T follicular helper cell (primary cell): ENCODE results near the gene MOB3A.
A peak's percentile ranks its signal among the peaks of the same experiment; 100 is the strongest.

ENCODE experiments used
- DNase-seq: peaks from one replicate; pipeline ENCODE4 v3.0.0-alpha.2; 2020; ENCODE audit warnings: low read depth

Gene MOB3A

DNA sequence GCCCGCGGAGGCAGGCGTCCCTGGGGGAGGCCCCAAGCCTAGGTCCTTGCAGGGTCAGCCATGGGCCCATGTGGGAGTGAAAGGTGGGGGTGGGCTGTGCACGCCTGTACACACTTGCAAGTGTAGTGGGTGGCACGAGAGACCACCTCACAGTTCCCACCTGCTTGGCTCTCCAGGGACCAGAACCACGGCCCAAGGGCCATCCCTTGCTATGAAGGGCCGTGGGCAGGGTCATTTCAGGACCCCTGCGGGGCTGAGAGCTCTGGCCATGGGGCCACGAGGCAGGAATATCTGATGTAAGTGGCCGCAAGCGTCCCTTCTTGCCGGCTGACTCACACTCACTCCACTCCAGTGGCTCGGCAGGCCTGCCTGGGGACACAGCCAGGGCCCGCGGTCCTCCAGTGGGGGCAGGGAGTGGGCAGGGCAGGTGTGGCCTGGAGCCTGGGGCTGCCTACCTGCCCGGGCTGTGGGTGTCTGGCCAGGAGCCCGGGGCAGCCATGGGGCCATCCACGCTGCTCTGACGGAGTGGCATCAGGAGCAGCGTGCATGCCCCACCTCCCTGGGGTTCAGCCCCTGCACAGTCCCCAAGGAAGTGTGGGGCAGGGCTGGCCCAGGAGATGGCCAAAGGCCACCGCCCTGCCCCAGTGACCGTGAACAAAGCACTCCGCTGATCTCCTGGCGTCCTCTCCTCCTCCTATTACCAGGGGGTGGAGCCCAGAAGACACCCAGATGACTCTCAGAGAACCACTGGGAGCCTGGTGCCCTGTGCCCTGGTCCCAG is 36.5 kb downstream of the MOB3A start:
- DNase-seq, result no peak

- no peak for DNase-seq
Measured at GRCh38 chr19:2058570-2059421, 37.3 kb downstream of the MOB3A start.

- DNase-seq, result no peak
Measured at GRCh38 chr19:2057484-2058469, 38.3 kb downstream of the MOB3A start.

- no peak for DNase-seq
Measured at GRCh38 chr19:2056837-2057192, 39.3 kb downstream of the MOB3A start.

DNA sequence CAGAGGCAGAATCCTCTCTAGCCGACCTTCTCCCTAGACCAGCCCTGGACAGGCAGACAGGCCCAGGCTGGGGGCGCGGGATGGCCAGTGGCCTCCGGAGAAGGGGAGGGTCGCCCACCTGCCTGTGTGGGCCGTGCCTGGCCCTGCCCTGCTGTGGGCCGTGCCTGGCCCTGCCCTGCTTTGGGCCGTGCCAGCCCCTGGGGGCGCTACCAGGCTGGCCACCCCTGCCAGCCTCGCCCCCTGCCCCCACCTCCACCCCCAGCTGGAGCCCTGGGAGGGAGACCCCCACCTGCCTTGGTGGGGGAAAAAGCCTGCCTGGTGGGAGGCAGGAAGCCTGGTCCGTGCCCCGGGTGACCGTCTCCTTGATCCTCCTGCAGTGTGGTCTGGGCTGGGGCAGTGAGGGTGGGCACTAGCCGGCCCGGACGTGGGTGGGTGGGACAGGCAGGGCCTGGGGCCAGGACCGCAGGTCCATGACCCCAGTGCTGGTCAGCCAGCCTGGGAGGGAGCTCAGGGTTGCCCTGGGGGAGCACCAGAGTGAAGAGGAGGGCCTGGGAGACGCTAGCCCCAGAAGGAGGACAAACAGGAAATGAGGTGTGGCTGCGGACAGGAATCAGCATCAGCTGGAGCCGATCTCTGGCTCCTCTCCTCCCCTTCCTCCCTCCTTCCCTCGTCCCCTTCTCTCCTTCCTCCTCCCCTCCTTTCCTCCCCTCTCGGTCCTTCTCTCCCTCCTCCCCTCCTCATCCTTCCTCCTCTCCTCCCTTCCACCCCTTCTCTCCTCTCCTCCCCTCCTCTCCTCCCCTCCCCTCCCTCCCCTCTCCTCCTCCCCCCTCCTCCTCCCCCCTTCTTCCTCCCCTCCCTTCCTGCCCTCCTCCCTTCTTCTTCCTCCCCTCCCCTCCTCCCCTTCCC is 39.9 kb downstream of the MOB3A start:
- DNase-seq, result no peak

DNA sequence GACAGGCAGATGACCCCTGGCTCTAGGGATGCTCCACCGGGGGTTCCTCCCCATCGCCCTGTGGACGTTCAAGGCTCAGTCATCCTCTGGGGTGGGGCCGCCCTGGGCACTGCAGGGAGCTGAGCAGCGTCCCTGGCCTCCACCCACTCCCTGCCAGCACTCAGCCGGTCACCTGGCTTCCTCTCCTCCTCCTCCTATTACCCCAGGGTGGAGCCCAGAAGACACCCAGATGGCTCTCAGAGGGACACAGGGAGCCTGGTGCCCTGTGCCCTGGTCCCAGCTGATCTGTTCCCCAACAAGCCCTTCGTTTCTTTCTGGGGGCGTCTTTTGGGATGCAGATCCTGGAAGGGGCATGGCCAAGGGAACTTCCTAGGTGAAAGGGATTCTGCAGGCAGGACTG is 41.4 kb downstream of the MOB3A start:
- DNase-seq, result no peak

GRCh38 chr19:2053601-2054389 is 42.3 kb downstream of the MOB3A start:
- no peak for DNase-seq

DNA sequence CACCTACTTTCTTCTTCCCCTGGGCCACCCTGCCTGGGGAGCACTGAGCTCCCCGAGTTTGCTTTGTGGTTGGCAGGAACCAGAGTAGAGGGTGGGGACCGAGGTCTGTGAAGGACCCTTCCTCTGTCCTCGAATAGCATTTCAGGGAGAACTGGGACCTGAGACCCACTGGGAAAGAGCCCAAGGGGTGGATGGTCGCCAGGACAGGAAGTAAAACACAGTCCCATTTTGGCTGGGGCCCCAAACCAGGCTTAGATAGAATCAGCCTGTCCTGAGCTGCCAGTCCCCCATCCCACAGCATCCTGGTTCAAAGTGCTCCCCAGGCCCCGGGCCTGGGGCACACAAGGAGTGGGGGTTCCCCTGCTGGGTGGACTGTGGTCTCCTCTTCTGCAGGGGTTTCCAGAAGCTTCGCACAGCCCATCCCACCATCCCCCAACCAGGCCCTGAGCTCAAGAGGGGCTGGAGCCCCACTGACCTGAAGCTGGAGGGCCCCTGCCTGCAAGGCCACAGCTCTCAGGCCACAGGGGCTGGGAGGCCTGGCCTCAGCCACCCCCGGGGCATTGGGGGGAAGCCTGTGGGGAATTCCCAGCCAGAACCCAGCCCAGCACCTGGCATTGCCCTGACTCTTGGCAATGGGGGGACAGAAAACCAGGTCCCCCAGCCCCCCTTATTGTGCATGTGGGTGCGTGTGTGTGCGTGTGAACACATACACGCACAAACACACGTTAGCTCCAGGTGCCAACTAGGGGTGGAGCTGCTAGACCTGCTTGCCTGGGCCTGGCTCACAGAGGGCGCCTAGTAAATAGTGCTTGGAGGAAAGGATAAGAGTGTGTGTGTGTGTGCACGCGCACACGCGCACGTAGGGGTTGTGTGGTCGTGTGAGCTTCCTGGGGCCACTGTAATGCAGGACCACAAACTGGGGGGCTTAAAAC is 44.1 kb downstream of the MOB3A start:
- peak; percentile 50 for DNase-seq

DNA sequence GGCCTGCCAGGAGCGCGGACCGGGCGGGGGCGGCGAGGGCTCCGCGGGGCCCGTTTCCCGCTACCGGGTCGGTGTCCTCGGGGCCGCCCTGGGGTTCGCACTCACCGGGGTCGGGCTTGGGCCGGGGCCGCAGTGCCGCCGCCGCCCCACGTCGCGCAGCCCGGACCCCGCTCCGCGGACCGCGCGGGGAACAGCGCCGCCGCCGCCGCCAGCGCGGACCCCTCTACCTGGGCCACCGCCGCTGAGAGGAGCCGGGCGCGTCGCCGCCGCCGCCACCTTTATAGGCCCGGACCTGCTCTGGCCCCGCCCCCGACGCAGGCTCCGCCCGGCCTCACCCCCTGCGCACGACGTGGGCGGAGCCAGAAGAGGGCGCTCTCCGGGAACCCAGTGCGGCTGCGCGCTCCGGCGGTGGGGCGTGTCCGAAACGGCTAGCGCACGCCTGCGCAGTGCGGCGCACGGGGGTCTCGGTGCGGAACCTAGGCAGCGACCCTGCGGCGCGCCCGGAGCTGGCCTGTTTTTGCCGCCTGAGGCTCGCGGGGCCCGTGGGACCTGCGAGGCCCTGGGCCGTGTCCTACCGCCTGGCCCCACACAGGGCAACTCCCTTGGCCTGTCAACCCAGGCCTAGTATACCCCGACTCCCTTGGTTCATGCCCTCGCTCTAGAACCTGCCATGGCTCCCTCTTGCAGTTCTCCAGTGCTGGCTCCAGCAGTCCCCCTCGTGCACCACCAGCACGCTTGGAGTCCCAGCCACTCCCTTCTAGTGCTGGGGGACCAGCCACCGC is 44.9 kb downstream of the MOB3A start, which contains the start of gene MKNK2:
Gene MKNK2, minus strand, starts transcription at position 254 of the 782 bp plus-strand sequence. CDS start 393 bp downstream, outside the sequence.
- DNase-seq, result peak; percentile 90

- DNase-seq, result no peak
Measured at GRCh38 chr19:2050349-2050990, 45.7 kb downstream of the MOB3A start.

GRCh38 chr19:2049741-2050348 is 46.3 kb downstream of the MOB3A start:
- DNase-seq, result peak; percentile 38

- DNase-seq, result no peak
Measured at GRCh38 chr19:2048959-2049740, 47.0 kb downstream of the MOB3A start.

GRCh38 chr19:2048104-2048958 is 47.8 kb downstream of the MOB3A start:
- no peak for DNase-seq

GRCh38 chr19:2047449-2048103 is 48.5 kb downstream of the MOB3A start:
- DNase-seq, result no peak

GRCh38 chr19:2047076-2047448 is 49.1 kb downstream of the MOB3A start:
- DNase-seq, result no peak
